H1 (cell line): ENCODE data around the gene VPS37D. TPM values are rescaled to one million over a fixed set of nuclear protein-coding genes. Genes with fewer than 3 reads are reported as not detected.

Experiments
- TAF1 ChIP-seq: IDR thresholded peaks from 2 replicates; pipeline ENCODE4 v1.6.1; 2011; ENCODE audit warnings: mild to moderate bottlenecking, low read depth, low read length
- TCF12 ChIP-seq: IDR thresholded peaks from 2 replicates; pipeline ENCODE4 v1.6.1; 2011; ENCODE audit warnings: low read depth, mild to moderate bottlenecking, low read length
- polyA plus RNA-seq, 7 experiments: library from polyadenylated mRNA; depleted of rRNA in 3 of 7; stranded (reverse) in 5 of 7; unstranded in 2 of 7; fragments of >200 nt in 5 of 7; fragments of 200-250 nt in 2 of 7; gene quantifications; 1 replicate in 5 of 7; 2 replicates in 1 of 7; 4 replicates in 1 of 7; pipeline versions ENCODE4 v1.2.1 to v1.2.3, GENCODE V29; 2011 to 2013; ENCODE audit warnings: missing spikeins in 2 of 7, mixed read lengths in 2 of 7
- total RNA-seq: library from RNA; stranded (reverse); fragmentation: NEBNext Ultra II Directional; extraction: Animal tissue kit (Norgen Biotek cat#: 25700); gene quantifications from 2 replicates; pipeline ENCODE4 v1.2.1, GENCODE V29; 2021

Gene VPS37D
- total and polyA plus RNA-seq, 2 of the 8 experiments (the other 6 are each of a cell fraction or from before 2014, with no cell fraction given) = 3.4 to 5.0 TPM

GRCh38 chr7:73663033-73663432, 4.6 kb upstream of the VPS37D start (continued):
- TF ChIP-seq TAF1 (no peak), TCF12 (no peak)
